NCI-H510A treated with DMSO at 0.1 percent for 48 hours (cell line): ENCODE measurements around the gene RER1.
A peak's percentile ranks its signal among the peaks of the same experiment; 100 is the strongest.

Experiments
- DNase-seq: peaks from one replicate; lab custom pipeline; 2025; lab: John Stamatoyannopoulos, UW

RER1 gene

DNA sequence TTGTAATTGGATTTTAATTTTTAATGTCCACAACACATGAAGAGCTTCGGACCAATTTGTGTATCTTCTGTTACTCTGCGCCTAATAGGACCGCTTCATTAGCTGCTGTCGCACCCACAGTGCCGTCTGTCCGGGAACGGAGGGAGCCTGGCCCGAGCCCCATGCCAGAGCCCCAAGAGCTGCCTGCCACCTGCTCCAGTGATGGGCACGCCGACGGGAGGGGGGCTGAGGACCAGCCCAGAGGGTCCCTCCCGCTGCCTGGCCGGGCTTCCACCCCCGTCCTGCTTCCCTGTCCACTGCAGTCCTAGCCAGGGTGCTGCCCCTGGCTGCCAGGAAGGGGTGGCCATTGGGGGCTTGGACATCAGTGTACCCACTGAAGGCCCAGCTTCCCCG lies 54.2 kb downstream of the RER1 start:
- no peak for DNase-seq

DNA sequence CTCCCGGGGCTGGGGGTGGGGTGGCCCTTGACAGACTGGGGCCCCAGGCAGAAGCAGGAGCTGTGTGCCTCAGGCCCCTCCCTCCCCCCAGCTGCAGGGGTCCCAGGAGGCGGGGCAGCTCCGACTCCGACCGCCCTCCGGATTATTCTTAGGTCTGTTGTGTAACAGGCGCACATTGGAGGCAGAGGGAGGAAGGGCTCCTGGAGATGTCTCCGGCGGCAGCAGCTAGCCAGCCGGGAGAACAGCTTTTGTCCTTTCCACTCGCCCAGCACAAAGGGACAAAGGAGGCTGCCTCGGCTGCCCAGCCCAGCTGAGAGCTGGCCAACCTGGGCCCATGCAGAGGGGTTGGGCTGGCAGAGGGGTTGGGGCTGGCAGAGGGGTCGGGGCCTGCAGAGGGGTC lies 54.8 kb downstream of the RER1 start:
- DNase-seq, result no peak

DNA sequence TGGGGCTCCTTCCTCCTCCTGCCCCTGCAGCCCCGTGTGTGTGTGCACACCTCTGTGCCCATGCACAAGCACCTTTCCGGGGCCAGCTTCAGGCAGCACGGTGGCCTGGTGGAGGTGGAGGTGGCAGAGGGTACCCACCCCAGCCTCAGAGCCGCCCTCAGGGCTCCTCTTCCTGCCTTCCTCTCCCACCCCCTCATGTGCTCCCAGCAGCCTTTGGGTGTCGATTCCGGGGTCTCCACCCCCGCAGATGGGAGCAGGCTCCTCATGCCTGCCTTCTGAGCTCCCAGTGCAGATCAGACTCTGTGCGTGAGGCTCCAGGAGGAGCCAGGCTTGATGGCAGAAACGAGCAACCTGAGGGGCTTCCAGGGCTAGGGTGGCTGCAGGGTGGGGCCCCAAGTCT lies 55.2 kb downstream of the RER1 start:
- DNase-seq, result no peak

DNA sequence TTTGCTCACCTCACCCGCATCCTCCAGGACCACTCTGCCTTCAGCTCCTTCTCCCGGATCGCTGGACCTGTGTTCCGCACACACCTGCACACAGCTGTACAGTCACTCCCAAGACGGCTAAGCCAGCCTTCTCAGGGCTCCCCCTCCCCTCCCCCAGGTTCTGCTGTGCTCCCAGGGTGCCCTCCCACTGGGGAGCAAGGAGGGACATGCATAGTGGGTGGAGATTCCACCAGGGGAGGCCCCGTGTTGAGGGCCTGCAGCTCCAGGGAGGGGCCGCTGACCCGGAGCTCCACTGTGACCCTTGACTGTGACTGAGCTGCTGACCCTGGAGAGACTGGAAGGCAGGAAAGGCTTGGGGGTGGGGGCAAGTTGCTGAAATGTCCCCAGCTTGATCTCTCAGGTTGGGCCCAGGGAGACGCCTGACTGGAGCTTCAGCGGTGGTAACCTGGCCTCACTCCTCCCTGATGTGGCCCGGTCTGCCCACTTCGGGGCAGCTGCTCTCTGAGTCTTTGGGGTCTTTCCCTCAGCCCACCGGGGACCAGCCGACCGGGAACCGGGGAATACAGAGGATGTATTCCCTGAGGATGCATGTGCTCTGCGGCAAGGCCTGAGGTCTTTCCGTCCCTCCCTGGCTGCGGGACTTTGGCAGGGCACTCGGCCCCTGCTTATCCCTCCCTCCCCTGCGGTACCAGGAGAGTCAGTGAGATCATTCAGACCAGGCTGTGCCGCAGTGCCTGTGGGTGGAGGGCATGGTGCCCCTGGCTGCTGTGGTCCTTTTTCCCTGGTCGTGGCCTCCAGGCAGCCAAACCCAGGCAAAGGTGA lies 55.8 kb downstream of the RER1 start:
- no peak for DNase-seq

DNA sequence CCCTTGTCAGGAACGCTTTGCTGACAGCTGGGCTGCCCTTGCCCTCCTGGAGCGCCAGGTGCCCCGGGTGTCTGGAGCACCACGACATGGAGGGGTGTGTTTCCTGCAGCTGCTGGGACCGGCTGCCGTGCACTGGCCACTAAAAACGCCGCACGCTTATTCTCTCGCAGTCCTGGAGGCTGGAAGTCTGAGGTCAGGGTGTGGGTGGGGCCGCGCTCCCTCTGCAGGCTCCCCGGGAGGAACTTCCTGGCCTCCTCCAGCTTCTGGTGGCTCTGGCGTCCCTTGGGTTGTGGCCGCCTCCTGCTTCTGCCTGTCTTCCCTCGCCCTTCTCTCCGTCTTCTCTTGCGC lies 56.4 kb downstream of the RER1 start:
- peak; percentile 25 for DNase-seq

DNA sequence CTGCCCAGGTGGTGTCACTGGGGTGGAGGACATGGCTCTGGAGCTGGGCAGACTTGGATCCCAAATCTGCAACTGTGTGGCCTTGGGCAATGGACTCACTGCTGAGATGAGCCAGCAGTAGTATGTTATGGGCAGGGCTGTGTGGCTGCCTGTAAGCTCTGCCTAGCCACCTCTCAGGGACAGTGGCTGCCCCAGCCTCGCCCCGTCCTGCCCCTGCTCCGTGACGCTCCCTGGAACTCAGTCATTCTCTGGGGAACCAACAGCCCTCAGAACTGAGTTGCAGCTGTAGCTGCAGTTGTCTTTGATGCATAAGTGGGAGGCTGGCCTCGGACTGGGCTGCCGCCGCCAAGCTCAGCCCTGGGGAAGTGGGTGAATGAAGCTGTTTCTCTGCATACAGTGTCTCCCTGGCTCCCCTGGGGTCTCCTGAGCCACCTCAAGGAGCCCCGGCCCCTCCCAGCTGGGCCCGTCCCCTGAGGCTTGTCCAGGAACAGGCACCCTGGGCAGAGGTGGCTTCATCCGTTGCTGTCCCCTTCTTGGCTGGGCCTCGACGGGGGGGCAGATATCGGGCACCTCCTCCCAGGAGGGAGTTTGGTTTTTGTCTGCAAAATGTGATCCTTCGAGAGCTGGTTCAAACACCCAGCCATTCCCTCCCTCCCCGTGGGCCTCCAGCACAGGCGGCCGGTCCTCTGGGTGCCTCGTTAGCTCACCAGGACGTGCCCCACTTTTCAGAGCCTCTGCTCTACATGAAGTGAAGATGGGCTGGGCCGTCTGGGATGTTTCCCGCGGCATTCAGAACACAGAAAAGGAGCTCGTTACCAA lies 58.2 kb downstream of the RER1 start:
- no peak for DNase-seq

DNA sequence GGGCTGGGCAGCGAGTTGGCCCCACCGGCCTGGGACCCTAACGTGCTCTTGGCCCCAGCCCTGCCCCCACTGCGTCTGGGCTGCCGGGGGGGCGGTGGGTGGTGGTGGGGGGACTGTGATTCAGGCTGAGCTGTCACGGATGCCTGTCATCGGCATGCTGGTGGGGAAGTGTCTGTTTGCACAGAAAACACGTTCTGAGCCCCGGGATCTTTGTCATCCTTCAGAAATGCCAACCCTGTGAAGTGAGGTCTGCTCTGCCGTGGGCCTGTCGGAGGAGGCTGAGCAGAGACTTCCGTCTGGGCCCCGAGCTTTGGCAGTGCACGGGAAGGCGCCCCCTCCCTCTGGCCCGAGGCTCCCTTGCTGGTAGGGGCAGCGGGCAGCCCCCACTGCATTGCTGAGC lies 60.1 kb downstream of the RER1 start:
- no peak for DNase-seq

DNA sequence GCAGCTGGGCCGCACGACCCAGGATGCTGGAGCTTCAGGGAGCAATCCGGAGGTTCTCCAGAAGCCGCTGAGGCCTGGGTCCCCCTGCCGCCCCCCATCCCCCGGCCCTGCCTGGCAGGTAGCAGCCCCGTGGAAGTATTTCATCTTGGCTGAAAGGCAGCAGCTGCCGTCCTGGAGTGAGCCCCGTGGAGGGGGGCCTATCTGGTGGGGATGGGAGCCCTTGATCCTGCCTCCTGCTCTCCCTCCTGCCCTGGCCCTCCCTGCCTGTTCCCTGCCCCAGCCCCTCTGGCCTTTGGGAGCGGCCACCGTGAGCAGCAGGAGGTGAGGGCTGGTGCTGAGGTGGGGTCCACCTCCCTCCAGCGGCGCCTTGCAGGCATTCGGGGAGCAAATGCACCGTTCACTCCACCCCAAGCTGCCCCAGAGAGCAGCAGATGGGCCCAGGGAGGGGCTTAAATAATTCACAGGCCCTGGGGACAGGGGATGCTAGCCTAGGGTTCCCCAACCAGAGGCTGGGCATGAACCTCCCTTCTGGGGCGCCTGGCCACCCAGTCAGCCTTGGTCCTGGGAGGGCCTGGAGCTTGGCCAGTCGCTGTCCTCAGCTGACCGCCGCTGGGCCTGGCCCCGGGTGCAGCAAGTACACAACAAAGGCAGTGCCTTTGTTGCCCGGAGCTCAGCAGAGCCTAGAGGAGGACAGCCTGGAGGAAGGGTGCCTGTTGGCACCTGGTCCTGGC lies 60.7 kb downstream of the RER1 start:
- no peak for DNase-seq

DNA sequence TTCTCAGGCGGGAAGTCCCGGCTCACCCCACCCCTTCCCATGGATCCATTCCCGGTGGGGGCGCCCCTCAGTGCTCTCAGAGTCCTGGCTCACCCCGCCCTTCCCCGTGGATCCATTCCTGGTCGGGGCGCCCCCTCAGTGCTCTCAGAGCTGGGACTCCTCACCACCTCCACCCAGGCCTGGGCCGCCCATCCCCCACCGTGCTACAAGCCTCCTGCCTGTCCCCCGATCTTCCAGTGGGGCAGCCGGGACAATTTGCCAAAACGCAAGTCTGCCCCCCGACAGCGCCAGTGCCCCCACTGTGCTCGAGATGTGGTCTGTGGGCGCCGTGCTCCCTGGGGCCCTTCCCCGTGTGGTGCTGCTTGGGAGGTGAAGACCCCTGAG lies 61.3 kb downstream of the RER1 start:
- no peak for DNase-seq

DNA sequence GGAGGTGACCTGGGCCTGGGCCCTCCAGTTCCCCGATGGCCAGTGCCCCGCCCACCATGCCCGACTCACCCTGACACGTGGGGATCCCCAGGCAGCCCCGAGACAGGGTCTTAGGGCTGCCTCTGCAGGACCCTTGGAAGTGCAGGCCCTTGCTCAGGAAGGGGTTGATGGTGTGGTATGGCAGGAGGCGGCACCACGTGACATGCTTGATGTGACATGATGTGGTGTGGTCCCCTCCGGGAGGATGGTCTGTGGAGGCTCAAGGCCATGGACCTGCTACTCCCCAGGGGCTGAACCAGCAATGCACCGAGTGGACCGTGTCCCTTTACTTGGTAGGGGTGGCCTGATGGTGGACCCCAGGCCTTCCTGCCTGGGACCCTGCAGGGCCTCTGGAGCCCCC lies 62.6 kb downstream of the RER1 start:
- no peak for DNase-seq
